Peyer's patch (tissue), 4 donors: Measurements from ENCODE around the gene SCN1A. TPM values are rescaled to one million over a fixed set of nuclear protein-coding genes. Genes with fewer than 3 reads are reported as not detected.

ENCODE experiments used
- DNase-seq, 3 donors: peaks; one replicate each; pipeline ENCODE4 v3.0.0-alpha.2; 2017 to 2019
- H3K27ac ChIP-seq, 4 donors: fragments of 200-600 bp; sonication (generic); one replicate each; pipeline ENCODE4 v1.5.1; 2016 to 2019
- H3K27me3 ChIP-seq, 2 donors: fragments of 200-600 bp; sonication (generic); one replicate each; pipeline ENCODE4 v1.5.1; 2019
- H3K36me3 ChIP-seq, 3 donors: fragments of 200-600 bp; sonication (generic); one replicate each; pipeline ENCODE4 v1.5.1; 2016 to 2019
- H3K4me1 ChIP-seq, 4 donors: fragments of 200-600 bp; sonication (generic); one replicate each; pipeline ENCODE4 v1.5.1; 2016 to 2019
- H3K4me3 ChIP-seq, 4 donors: fragments of 200-600 bp; sonication (generic); 1 replicate in 3 of 4; 2 replicates in 1 of 4; pipeline ENCODE4 v1.5.1; 2016 to 2019; ENCODE audit warnings: mild to moderate bottlenecking in 1 of 4
- H3K9me3 ChIP-seq, 4 donors: fragments of 200-600 bp; sonication (generic); one replicate each; pipeline ENCODE4 v1.5.1; 2016 to 2019; ENCODE audit warnings: mild to moderate bottlenecking in 1 of 4
- POLR2A ChIP-seq, 2 donors: fragments of 450-650 bp; IDR thresholded peaks; one replicate each; pipeline ENCODE4 v1.5.1; 2017; ENCODE audit warnings: antibody characterized with exemption in 2 of 2, mild to moderate bottlenecking in 2 of 2, moderate library complexity in 2 of 2
- total RNA-seq, 4 donors: library from RNA; depleted of rRNA; stranded (reverse); fragments of >200 nt; gene quantifications; one replicate each; pipeline ENCODE4 v1.1.0, GENCODE V29; 2016
- TF ChIP-seq, protein P1 (sequence below), 6 experiments: fragments of 450-650 bp in 4 of 6; fragments of 200-600 bp in 2 of 6; sonication (generic) in 1 of 6; IDR thresholded peaks; one replicate each; pipeline ENCODE4 v1.5.1; 2017 to 2019; ENCODE audit warnings: antibody characterized with exemption in 6 of 6, mild to moderate bottlenecking in 3 of 6, moderate library complexity in 1 of 6

The SCN1A gene
- total RNA-seq, 4 donors from 2014 or later: not detected

DNA sequence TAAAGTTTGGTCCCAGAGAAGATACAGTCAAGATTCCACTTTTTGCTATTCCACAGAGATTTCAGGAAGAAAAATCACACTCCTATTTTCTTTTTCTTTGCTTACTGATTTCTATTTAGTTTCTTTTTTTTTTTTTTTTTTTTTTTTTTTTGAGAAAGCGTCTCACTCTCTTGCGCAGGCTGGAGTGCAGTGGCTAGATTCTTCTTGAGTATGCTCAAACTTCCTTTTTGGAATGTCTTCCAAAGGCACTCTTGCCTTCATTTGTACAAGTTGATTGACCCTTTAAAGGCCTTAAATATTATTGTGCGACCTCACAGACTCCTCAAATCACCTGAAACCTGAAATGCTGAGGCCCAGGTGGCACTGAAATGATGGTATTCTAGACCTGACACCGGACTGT lies 9.6 kb downstream of the SCN1A start:
- DNase-seq: no peak
- Histone ChIP-seq H3K9me3 (no peaks in the 10 kb centered on the region), H3K27ac (no peak overlapping the region), H3K36me3 (no peaks in the 10 kb centered on the region), H3K4me1 (no peaks in the 10 kb centered on the region), H3K27me3 (no peaks in the 10 kb centered on the region), H3K4me3 (no peak overlapping the region)
- TF ChIP-seq POLR2A (IDR thresholded peaks at IDR 0.05): no peak
- TF ChIP-seq, protein P1, sequence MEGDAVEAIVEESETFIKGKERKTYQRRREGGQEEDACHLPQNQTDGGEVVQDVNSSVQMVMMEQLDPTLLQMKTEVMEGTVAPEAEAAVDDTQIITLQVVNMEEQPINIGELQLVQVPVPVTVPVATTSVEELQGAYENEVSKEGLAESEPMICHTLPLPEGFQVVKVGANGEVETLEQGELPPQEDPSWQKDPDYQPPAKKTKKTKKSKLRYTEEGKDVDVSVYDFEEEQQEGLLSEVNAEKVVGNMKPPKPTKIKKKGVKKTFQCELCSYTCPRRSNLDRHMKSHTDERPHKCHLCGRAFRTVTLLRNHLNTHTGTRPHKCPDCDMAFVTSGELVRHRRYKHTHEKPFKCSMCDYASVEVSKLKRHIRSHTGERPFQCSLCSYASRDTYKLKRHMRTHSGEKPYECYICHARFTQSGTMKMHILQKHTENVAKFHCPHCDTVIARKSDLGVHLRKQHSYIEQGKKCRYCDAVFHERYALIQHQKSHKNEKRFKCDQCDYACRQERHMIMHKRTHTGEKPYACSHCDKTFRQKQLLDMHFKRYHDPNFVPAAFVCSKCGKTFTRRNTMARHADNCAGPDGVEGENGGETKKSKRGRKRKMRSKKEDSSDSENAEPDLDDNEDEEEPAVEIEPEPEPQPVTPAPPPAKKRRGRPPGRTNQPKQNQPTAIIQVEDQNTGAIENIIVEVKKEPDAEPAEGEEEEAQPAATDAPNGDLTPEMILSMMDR (IDR thresholded peaks at IDR 0.05): no peak

- Histone ChIP-seq H3K9me3 (no peaks in the 10 kb centered on the region), H3K36me3 (no peaks in the 10 kb centered on the region), H3K4me3 (no peak overlapping the region), H3K27ac (no peak overlapping the region), H3K27me3 (no peaks in the 10 kb centered on the region), H3K4me1 (no peaks in the 10 kb centered on the region)
- no peak for DNase-seq
- TF ChIP-seq, protein P1 (IDR thresholded peaks at IDR 0.05): no peak
- TF ChIP-seq POLR2A (IDR thresholded peaks at IDR 0.05): no peak
These were observed 10.3 kb downstream of the SCN1A start for GRCh38 chr2:166117491-166117890.

GRCh38 chr2:166115589-166115988 lies 12.2 kb downstream of the SCN1A start:
- DNase-seq: no peak
- no peak for TF ChIP-seq POLR2A (IDR thresholded peaks at IDR 0.05)
- TF ChIP-seq, protein P1 (IDR thresholded peaks at IDR 0.05): no peak
- Histone ChIP-seq H3K4me1 (no peaks in the 10 kb centered on the region), H3K4me3 (no peak overlapping the region), H3K27me3 (no peaks in the 10 kb centered on the region), H3K36me3 (no peaks in the 10 kb centered on the region), H3K27ac (no peak overlapping the region), H3K9me3 (no peaks in the 10 kb centered on the region)

- no peaks in the 10 kb centered on the region for H3K27me3 ChIP-seq
- no peak for DNase-seq
- H3K27ac ChIP-seq: no peak overlapping the region
- TF ChIP-seq POLR2A (IDR thresholded peaks at IDR 0.05): no peak
- TF ChIP-seq, protein P1 (IDR thresholded peaks at IDR 0.05): no peak
- H3K9me3 ChIP-seq: no peaks in the 10 kb centered on the region
- H3K4me1 ChIP-seq: no peaks in the 10 kb centered on the region
- H3K36me3 ChIP-seq: no peaks in the 10 kb centered on the region
- H3K4me3 ChIP-seq: no peak overlapping the region
These were observed 15.6 kb downstream of the SCN1A start for GRCh38 chr2:166112193-166112605.

DNA sequence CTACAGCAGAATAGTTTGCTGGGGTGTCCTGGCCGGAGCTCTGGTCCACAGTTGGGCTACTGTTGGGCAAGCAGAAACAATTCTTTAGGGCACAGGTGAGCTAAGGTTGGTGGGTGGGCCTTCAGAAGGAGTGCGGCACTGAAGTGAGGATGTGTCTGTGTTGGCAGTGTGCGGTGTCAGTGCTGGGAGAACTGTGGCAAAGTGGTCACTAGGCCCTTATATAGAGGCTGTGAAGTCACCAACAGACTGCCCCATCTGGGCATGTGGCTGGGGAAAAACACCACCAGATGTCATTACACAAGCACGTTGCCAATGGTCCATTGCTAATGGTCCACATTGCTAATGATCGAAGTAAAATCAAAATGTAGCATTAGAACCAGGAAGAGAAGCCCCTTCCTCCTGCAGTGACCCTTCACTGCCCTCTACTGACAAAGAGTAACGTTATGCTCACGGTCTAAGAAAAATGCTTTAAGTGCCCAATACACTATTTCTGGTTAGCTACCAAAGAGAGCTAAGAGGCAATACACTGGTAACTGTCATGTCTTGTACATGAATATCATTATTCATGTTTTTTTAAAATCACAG lies 21.3 kb downstream of the SCN1A start:
- no peak for TF ChIP-seq POLR2A (IDR thresholded peaks at IDR 0.05)
- TF ChIP-seq, protein P1 (IDR thresholded peaks at IDR 0.05): no peak
- Histone ChIP-seq H3K27me3 (no peaks in the 10 kb centered on the region), H3K9me3 (no peaks in the 10 kb centered on the region), H3K36me3 (no peaks in the 10 kb centered on the region), H3K4me3 (no peak overlapping the region), H3K4me1 (no peaks in the 10 kb centered on the region), H3K27ac (no peak overlapping the region)
- no peak for DNase-seq

DNA sequence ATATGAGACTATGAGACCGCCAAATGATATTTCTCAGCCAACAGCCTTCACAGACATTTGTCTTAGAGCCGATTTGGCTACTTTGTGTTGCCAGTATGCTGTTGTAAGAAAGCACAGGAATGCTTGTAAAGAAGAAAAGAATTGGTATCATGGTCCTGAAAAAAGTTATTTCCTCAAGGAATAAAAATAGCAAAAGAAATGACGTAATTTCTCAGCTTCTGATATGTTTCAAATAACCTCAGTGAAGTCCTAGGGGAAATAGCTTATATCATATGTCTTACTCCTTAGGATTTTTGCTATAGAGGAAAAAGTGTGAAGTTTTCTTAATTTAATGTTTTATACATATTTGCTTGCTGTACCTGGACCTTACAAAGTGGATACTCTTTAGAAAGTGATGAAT lies 23.0 kb downstream of the SCN1A start:
- Histone ChIP-seq H3K9me3 (no peaks in the 10 kb centered on the region), H3K4me3 (no peak overlapping the region), H3K27me3 (no peaks in the 10 kb centered on the region), H3K27ac (no peak overlapping the region), H3K36me3 (no peaks in the 10 kb centered on the region), H3K4me1 (no peaks in the 10 kb centered on the region)
- no peak for TF ChIP-seq POLR2A (IDR thresholded peaks at IDR 0.05)
- TF ChIP-seq, protein P1 (IDR thresholded peaks at IDR 0.05): no peak
- DNase-seq: no peak
